HS-5 (cell line): ENCODE measurements around the gene PHOX2A.

ENCODE experiments used
- DNase-seq: peaks from one replicate; pipeline ENCODE4 v3.0.0-alpha.2; 2012; ENCODE audit warnings: low read depth

The PHOX2A gene

DNA sequence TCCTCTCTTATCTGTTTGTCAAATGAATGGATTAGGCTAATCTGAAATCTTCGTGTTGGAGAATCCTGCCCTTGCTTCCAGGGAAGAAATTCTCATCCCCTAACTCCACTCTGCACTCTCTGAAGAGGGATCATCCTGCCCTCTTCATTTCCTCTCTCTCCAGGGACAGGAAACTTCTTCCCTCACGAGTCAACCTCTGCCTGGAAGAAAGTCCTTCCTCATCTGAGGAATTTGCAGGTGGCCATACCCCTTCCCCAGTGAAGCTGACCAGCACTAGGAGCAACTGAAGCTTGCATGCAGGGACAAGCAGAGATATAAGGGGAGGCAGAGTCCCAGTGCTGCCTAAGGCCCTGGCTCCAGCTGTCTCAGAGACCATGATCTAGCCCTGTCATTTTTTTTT is 3.6 kb upstream of the PHOX2A start:
- DNase-seq, result no peak

DNA sequence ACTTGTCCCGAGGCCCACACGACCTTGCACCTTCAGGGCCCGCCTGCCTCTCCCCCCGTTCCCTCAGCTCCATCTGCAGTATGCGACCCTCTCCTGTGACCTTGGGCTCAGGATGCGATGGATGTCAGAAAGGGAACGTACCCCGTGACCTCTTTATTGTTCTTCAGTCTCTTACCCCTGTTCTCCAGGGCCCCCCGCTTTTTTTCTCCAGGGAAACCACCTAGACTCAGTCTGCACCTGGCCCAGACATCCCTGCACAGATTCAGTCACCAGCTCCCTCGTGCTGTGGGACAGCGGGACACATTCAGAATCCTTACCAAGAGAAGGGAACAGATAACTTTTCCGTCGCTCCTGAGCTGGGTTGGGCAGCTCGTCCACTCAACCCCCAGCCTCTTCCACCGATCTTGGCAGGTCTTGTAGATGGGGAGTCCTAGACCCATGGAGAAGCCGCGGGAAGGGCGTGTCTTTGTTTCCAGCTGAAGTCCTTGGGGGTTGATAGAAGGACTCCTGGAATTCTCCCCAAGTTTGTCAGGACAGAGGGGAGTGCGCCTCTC is 1.4 kb upstream of the PHOX2A start:
- DNase-seq, result no peak

- DNase-seq, result no peak
Observed at GRCh38 chr11:72244361-72245262, 636 bp upstream of the PHOX2A start.

- no peak for DNase-seq
Observed at GRCh38 chr11:72243173-72244059, 560 bp downstream of the PHOX2A start.

GRCh38 chr11:72242141-72242540 is 1.8 kb downstream of the PHOX2A start:
- DNase-seq, result no peak

DNA sequence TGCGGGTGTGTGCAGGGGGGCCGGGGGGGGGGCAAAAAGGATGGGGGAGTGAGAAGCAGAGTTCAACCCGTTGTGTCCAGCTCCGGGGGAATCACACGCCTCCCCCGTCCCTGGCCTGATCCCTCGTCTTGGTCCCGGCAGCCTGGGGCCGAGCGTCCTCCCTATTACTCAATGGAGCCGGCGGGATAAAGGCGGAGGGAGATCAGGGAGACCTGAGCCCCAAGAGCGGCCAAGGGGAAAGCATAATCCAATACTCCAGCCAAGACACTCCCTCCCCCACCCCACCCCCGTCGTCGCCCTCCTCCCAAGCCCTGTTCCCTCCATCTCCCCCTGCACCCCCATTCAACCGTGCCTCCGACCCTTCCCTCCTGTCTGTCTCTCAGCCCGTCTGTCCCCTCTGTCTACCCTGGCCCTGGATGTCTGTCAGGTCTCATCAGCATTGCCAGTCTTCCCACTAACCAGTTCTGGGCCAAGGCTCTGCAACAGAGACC is 2.6 kb downstream of the PHOX2A start:
- no peak for DNase-seq

- DNase-seq, result no peak
Observed at GRCh38 chr11:72240461-72241290, 3.3 kb downstream of the PHOX2A start.

DNA sequence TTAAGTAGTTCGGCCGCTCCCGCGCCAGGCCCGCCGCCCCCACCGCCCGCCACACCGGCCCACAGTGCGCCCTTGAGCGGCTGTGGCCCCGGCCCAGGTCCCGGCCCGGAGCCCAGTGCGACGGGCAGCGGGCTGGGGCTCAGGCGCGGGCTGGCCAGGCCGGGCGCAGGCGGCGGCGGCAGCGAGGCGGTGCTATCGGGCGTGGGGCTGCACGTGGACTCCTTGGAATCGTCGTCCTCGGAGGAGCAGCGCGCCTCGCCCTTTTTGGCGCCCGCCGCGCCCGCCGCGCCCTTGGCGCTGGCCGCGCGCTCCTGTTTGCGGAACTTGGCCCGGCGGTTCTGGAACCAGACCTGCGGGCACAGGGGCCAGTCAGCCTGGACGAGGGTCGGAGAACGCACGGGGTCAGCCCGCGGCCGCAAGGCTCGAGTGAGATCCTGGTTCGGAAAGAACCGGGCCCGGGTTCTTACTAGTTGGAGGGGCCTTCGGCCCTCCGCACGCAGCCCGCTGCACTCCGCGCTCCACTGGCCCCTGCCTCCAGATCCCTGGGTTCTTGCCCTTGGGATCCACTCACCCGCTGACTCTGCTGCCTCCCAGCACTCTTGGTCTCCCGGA is 4.0 kb downstream of the PHOX2A start:
- no peak for DNase-seq

GRCh38 chr11:72239313-72239848 is 4.6 kb downstream of the PHOX2A start:
- no peak for DNase-seq

- no peak for DNase-seq
Observed at GRCh38 chr11:72238492-72239312, 5.3 kb downstream of the PHOX2A start.

- no peak for DNase-seq
Observed at GRCh38 chr11:72238040-72238450, 5.9 kb downstream of the PHOX2A start.

GRCh38 chr11:72237112-72237931 is 6.7 kb downstream of the PHOX2A start:
- no peak for DNase-seq

GRCh38 chr11:72236774-72237111 is 7.2 kb downstream of the PHOX2A start:
- no peak for DNase-seq

GRCh38 chr11:72236083-72236697 is 7.8 kb downstream of the PHOX2A start:
- no peak for DNase-seq

GRCh38 chr11:72235351-72236057 is 8.5 kb downstream of the PHOX2A start:
- no peak for DNase-seq

GRCh38 chr11:72234920-72235319 is 9.1 kb downstream of the PHOX2A start:
- DNase-seq, result no peak

DNA sequence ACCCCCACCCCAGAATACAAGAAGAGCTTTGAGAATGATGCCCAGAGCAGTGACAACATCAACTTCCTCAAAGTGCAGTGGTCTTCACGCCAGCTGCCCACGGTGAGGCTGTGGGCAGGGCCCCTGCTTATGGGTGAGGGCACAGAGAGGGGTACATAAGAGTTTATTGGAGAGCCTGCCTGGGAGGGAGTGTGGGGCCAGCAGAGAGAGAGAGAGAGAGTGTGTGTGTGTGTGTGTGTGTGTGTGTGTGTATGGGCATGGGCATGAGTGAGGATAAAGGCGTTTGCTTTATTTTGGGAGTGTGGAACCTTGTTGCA is 9.5 kb downstream of the PHOX2A start:
- DNase-seq, result no peak
